Forelimb muscle (tissue), 1 donor: Measurements from ENCODE around the gene MRPL30. TPM values are rescaled to one million over a fixed set of nuclear protein-coding genes. Genes with fewer than 3 reads are reported as not detected.
"Not testable (repeated sequence)": the region's sequence is repeated elsewhere in the genome, so short reads cannot be mapped to it uniquely, and the experiment has no call there.

ENCODE experiments used
- DNase-seq: peaks from one replicate; pipeline ENCODE4 v3.0.0-alpha.2; 2013; ENCODE audit warnings: low read depth
- polyA plus RNA-seq: library from polyadenylated mRNA; unstranded; fragments of 120-200 nt; gene quantifications from one replicate; pipeline ENCODE4 v1.2.1, GENCODE V29; 2013; ENCODE audit not compliant: insufficient read length

Gene MRPL30
- 40.3 TPM for polyA plus RNA-seq

DNA sequence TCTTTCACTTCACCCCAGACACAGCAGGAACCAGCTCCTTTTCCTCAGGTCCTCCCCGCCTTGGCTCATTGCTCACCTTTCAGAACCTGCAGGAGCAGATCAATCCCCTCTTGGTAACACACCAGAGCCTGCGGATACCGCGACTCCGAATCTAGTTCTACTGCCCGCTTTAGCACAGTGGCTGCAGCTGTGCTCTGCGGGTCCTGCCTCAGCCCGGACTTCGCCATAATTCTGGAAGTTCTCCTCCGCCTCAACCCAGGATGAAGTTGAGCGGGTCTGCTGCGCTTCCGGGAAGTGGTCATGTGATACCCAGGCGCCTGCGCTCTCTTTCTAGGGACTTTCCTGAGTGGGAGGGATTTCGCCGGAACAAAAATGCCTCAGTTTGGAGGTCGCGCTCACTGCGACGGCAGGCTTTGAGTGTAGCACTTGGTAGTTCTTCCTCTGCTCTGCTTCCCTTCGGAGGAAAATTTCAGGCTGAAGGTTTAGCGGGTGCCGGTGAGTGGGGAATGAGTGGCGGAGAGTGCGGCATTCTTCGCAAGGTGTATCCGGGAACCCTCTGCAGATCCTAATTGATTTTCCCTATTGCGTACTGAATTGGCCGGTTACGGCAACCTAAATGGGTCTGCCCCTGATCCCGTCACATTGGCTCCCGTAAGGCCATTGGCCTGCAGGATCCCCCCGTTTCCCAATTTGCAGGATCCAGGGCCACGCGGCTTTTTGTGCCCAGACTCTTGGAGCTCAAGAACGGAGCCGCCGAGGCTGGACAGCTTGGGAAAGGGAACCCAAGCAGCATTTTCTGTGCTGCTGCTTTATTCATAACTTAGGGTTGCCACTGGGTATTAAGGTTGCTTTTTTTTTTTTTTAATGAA, at the start of gene MRPL30, which contains the start of gene MITD1:
Gene MRPL30, plus strand, starts transcription at position 430 of the 869 bp plus-strand sequence. CDS start 5,020 bp downstream, outside the sequence.
Gene MITD1, minus strand, starts transcription at position 304 of the 869 bp plus-strand sequence. Its CDS starts 77 bp downstream, at position 227.
- DNase-seq, result peak; percentile 95

DNA sequence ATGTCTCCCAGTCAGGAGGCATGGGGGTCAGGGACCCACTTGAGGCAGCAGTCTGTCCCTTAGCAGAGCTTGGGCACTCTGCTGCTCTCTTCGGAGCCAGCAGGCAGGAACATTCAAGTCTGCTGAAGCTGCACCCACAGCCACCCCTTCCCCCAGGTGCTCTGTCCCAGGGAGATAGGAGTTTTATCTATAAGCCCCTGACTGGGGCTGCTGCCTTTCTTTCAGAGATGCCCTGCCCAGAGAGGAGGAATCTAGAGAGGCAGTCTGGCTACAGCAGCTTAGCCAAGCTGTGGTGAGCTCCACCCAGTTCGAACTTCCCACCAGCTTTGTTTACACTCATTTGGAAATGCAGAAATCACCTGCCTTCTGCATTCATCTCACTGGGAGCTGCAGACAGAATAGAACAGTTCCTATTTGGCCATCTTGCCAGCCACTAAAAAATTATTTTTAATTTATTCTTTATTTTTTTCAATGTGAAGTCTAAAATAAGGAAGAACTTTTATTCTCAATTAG, 45.9 kb upstream of the MRPL30 start:
- not testable (repeated sequence) for DNase-seq

DNA sequence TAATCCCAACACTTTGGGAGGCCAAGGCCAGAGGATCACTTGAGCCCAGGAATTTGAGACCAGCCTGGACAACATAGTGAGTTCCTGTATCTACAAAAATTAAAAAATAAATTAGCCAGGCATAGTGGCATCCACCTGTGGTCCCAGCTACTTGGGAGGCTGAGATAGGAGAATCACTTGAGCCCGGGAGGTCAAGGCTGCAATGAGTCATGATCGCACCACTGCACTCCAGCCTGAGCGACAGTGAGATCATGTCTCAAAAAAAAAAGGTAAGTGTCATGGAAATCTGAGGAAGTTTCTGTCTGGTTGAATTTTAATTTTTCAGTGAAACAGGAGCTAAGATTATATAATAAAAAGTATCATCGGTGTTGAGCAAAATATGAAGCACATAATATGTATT, 42.0 kb upstream of the MRPL30 start:
- no peak for DNase-seq

DNA sequence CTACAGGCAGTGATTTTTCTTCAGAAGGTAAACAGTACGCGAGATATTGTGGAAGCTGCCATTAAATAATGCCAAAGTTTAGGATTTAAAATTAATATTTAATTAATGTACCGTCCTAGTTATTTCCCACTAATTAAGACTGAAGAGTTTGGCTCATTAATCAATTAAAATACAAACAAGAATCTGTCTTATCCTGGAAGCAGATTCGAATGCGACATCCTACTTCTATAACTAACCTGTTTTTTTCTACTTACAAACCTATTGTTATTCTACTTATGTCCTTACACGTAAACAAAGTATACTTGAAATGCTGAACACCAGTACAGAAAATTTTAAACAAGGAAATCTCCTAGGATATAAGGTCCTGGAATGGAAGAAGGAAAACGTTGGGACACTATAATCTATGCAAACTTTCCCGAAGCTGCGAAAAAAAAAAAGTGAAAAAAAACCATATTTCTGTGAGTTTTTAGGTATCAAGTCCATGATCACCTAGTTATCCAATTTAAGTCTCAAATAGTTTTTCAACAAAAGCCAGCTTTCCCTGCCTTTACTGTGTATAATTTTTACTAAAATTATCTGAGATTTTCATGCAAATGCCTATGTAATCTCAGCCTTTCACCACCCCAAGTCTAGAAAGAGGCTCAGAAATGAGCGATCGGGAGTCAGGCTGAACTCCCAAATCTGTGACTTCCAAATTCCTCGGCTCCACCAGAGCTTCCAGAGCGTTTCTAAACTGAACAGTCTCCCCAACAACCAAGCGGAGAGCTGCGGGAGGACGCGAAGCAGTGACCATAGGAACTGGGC, 40.7 kb upstream of the MRPL30 start:
- no peak for DNase-seq

DNA sequence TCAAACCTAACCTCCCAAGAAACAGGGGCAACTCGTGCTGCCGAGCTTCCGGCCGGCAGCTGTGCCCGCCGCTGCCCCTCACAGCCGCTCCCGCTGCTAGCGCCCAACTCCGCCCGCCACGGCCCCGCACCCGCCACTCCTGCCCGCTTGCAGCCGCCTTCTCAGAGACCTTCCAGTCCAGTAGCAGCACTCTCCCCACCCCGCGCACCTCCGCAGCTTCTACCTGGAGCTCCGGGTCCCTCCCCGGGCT, 40.2 kb upstream of the MRPL30 start:
- no peak for DNase-seq

DNA sequence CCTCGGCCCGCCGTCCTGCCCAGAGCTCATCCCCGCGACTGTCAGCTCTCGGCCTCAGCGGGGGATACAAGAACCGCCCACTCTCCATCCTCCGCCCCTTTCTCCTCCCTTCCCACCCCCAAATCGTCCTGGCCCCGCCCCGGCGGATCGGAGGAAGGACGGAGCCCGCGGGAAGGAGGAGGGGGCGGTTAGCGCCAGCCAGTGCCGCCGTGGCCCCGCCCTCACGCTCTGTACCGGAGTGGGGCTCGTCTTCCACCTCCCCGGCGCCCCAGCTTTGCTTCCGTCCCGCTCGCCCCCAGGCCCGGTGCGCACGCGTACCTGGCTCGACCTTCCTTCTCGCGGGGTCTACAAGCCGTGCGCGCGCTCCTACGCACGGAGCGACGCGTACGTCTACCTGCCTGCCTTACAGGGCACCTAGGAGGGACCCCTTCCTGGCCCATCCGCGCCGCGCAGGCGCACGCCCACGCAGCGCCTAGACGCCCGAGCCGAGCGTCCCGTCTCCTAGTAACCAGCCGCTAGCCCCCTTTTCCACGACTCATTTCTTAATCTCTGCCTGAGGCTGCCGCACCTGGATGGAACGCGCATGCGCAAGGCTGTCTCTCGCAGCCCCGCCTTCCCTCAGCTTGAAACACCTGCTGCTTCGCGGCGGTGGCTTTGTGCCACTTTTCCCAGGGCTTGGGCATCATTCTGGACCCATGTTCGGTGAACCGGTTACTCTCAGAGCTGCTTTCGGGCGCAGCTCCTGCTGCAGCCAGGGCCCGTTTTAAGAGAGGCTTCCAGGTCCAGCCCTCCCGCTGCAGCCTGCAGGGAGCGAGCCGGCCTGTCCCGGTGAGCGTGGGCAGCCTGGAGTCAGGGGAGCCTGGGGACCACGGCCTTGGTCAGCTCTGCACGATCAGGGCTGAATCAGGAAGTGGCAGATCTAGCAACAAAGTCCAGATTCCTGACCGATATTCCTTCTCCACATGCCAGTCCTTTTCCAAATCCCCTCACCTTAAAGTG, 39.6 kb upstream of the MRPL30 start, which contains the start of gene C2orf15:
Gene C2orf15, plus strand, starts transcription at position 598 of the 999 bp plus-strand sequence. CDS start 8,852 bp downstream, outside the sequence.
- DNase-seq, result no peak

DNA sequence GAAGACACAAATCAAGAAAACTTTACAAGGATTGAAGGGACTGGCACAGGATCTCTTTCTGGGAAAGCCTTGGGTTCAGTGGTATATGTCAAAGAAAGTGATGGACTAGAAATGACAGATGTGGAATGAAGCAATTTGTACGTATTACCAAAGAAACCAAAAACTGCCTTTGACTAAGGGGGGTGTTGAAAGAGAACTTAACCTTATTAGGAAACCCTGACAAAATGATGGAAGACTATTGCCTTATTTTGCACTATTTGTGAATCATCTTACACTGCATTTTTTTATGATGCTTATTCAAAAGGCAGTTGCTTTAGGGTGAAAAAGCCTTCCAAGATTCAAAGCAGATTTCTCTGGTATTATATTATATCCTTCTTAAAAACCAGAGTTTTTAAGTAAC, 30.3 kb upstream of the MRPL30 start:
- DNase-seq, result no peak

DNA sequence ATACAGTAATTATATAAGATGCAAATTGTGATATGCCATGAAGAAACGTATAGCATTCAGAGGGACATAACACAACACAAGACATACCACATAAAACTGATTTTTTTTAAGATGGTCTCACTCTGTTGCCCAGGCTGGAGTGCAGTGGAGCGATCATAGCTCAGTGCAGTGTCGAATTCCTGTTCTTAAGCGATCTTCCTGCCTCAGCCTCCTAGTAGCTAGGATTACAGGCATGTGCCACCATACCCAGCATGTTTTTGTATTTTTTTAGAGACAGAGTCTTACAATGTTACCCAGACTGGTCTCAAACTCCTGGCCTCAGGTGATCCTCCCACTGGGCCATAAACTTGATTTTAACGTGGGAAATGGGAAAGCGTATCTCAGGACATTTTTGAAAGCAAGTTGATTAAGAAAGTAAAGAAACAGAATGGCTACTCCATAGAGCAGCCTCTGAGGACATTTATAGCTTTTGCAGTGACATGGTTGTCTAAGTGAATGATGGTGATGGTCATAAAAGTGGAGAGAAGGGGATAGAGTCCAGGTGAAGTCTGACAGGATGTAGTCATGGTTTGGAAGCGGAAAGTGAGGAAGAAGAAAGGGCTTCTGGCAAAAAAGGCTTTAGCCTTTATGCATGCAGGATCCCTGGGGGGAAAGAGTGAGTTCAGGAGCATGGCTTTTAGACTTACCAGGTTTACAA, 28.6 kb upstream of the MRPL30 start:
- no peak for DNase-seq

DNA sequence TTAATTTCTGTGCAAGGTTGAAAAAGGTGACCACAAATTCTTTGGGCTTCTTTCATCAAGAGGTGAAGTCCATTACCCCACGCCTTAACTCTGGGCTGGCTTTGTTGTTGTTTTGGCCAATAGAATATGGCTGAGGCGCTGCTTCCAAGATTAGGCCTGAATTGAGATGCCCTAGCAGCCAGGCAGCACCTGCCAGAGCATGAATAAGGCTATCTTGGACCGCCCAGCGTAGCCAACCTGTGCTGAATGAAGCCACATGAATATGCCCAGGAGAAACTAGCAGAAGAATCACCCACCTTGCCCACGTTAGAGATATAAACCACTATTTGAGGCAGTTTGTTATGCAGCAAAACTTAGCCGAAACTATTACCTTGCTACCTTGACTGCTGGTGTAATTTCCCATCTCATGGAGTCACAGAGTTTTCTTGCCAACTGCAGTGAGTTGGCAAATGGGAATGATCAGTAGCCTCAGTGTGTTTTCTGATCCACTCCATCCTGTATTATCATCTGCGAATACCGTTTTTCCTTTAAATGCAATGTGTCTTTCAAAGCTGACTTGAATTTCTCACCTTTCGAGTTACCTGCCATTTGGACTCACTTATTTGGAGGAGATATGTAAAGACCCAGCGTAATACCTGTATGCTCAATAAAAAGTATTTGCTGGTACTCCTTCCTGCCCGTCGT, 26.9 kb upstream of the MRPL30 start:
- no peak for DNase-seq

DNA sequence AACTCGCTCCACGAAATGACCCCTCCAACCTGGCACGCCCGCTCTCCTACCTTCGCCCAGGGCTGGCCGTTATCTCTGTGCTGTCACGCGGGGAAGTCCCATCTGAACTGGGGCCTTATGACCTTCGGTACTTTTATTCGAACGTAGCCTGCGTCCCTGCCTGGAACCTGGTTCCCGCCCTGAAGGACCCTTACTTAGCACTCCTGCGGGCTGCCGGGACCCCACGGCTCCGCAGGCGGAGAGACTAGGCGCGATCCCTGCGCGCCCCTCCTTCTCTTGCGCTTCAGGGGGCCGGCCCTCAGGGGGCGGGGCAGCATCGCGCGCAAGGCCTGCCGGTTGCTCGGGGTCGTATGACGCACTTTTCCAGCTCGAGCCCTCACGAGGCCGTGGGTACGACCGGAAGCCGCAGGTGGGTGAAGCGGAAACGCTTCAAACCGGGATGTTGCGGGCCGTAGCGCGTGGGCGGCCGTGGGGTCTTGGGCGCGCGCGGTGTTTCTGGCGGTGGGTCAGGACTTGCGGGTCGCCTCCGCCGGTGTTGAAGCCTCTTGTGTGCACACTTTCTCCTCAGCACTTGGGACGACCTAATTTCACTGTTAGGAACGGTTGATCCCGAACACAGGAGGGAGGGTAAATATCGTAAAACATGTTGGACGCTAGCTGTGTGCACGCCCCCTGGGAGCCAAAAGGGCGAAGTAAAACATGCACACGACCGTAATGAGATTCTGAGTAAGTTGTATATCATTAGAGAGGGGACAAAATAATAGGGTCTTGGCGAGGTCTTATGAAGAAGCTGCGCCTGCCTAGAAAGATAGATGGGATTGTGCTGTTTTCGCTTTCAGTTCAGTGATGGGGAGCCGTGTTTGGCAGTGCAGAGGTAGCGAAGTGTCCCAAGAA, 26.1 kb upstream of the MRPL30 start, which contains the start of the genes LIPT1 and TSGA10:
Gene LIPT1, plus strand, starts transcription at position 325 of the 894 bp plus-strand sequence. CDS start 6,991 bp downstream, outside the sequence.
Gene TSGA10, minus strand, starts transcription at position 300 of the 894 bp plus-strand sequence. CDS start 45,503 bp downstream, outside the sequence.
- DNase-seq, result peak; percentile 90

DNA sequence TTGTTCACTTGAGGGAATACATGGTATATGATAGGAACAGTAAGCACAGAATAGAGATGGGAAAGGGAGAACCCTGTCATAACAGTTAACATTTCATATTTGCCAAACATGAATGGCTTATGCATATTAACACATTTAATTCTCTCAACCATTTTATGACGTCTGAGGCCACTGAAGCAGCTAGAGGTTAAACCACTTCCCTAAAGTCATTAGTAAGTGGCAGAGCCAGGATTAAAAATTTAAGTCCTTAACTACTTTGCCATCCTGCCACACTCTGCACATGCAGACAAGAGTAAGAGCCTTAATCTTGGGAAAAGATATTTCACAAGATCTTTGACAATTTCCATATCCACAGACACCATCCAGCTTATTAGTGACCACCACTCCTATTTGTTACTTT, 24.1 kb upstream of the MRPL30 start:
- DNase-seq, result no peak

DNA sequence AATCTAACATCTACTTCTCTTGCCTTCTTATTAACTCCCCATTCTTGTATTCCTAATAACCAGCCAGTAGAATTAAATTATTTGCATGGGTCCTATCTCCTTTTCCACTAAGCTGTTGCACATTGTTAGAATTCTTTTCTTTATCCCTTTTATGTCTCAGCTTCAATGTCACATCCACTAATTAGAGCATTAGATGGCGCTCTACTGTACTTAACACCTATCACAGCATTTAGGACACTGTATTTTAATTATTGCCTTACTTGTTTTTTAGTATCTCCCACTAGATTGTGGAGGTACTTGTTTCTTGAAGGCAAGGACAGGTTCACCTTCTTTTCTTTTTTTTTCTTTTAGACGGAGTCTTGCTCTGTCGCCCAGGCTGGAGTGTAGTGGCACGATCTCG, 22.4 kb upstream of the MRPL30 start:
- no peak for DNase-seq

DNA sequence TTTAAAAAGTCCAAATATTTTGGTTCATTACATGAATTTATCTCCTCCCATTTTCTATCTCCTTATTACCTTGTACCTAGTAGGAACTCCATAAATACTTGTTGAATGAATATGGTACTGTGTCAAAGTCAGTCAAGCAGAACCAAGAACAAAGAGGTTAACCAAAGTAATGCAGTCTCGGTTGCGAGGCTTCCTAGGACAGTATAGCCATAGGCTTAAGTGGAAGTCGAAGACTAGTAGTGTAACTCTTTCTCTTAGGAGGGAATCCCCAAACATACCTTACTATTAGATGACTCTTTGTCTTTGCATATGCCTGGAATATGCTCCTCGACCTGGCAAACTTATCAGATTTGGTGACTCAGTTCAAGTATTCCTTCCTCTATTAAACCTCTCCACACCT, 21.4 kb upstream of the MRPL30 start:
- DNase-seq, result no peak

DNA sequence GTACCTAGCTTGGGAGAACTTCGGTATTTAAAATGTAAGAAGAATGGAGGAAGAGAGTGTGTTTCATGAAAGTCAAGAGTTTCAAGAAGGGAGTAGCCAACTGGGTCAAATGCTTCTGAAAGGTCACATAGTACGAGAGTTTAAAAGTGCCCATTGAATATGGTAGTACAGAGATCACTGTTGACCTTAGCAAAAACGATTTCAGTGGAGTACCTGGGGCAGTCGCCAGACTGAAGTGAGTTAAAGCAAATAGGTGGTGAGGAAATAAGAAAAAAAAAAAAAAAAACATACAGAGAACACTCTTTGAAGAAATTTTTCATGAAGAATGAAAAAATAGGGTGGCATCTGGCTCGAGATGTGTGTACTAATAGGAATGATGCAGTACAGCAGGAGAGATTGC, 14.8 kb upstream of the MRPL30 start:
- no peak for DNase-seq

DNA sequence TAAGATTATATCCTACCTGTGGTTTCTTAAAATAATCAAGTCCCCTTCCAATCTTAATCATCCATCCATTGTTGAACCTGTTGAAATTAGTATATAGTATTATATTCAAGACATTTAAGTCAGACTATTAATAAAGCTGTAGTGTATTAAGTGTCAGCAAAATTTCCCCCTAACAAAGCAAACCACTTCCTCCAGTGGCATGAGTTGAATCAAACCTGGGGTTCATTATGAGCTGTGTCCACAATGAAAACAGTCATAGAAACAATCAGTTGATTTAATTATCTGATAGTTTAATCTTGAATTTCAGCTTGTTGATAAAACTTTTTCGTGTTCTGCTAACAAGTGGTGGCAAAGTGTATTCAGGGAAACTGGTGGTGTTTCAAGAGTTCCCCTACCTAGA, 11.4 kb upstream of the MRPL30 start:
- no peak for DNase-seq

DNA sequence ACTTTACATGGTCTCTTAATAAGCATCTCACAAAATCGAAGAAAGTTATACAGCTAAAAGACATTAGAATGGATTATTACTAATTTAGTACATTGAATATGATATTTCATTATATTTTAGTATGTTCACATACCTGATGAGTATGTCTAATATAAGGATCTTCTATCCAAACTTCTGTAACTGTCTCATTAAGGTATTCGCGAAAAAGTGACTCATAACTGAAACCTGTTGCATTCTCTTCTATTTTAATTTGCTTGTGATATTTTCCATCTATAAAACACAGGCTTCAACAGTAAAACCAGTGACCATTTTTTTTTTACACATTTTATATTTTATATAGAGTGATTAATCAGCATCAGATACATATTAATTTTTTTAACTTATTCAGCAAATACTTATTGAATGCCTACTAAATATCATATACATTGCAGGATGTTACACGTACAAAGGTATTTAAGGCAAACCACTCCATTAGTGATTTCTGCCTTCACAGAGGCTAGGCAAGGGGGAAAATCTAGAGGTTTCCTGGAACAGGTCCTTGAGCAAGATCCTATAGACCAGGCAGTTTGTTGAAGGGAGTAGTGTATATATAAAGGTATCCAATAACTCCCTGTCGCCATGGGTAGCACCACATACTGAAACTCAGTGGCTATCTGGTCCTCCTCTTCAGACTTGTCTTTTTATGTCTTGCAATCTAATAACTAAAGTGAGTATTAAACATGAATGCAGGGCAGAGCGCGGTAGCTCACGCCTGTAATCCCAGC, 9.4 kb upstream of the MRPL30 start:
- DNase-seq, result no peak

DNA sequence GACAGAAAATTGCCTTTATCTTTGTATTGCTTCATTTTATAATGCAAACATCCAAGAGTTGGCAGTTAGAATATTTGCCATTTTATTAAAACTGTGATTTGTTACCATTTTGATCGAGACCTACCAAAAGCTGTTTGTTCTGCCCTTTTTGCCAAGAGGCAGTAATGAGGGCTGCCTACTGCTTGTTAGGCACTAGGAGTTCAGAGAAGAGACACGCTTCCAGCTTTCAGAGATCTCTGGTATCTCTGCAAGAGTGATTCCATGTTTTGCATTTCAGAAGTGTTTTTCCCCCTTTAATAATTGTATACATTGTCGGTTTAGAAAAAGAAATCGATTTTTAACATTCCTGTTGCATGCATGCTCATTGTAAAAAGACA, 628 bp downstream of the MRPL30 start:
- DNase-seq, result no peak

DNA sequence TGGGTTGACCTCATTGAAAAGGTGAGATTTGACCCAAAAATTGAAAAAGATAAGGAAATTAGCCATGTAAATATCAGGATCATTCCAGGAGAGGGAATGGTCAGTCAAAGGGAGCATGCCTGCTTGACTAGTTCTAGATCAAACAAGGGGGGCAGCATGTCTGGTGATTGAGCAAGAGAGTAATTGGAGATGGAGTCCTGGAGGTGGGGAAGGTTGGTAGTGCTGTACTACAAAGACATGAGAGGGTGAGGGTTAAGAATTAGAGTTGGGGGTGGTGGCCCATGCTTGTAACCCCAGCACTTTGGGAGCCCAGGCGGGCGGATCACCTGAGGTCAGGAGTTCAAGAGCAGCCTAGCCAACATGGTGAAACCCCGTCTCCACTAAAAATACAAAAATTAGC, 2.0 kb downstream of the MRPL30 start:
- no peak for DNase-seq
